ENCODE measurements around the gene FGD1. TPM values are rescaled to one million over a fixed set of nuclear protein-coding genes. Genes with fewer than 3 reads are reported as not detected.

Gene FGD1
- total RNA-seq, 2 donors from 2014 or later = 23.9 to 46.0 TPM

GRCh38 chrX:54430519-54430918 is 65.5 kb downstream of the FGD1 start:
- Histone ChIP-seq H3K9ac (ENCODE audit: extremely low read depth, low read length, poor library complexity, severe bottlenecking) (no peak overlapping the region), H3K27me3 (ENCODE audit: control insufficient read depth, insufficient read depth, low read length, poor library complexity, severe bottlenecking) (no peaks in the 10 kb centered on the region), H3K4me3 (ENCODE audit: low read length) (no peak overlapping the region), H3K36me3 (ENCODE audit: control insufficient read depth, insufficient read depth, low read length) (no peaks in the 10 kb centered on the region), H3K9me3 (ENCODE audit: control insufficient read depth, low read length) (no peaks in the 10 kb centered on the region), H3K27ac (ENCODE audit: low read depth, low read length) (no peak overlapping the region), H3K4me1 (ENCODE audit: control insufficient read depth, insufficient read depth, low read length) (no peaks in the 10 kb centered on the region)
- no peak for DNase-seq
- no peaks in the 10 kb centered on the region for H3K36me3 Mint-ChIP-seq (ENCODE audit: low read depth)
- TF ChIP-seq CTCF (conservative IDR thresholded peaks at IDR 0.05) = no peak
- peaks cover 5% of the 10 kb centered on the region for H3K4me1 Mint-ChIP-seq
- peaks cover 2% of the 10 kb centered on the region for H3K27me3 Mint-ChIP-seq (ENCODE audit: insufficient read depth)
- H3K4me3 Mint-ChIP-seq = no peak overlapping the region
- H3K27ac Mint-ChIP-seq = no peak overlapping the region
- H3K9me3 Mint-ChIP-seq = peaks cover 58% of the 10 kb centered on the region

- Histone ChIP-seq H3K27me3 (ENCODE audit: control insufficient read depth, insufficient read depth, low read length, poor library complexity, severe bottlenecking) (no peaks in the 10 kb centered on the region), H3K27ac (ENCODE audit: low read depth, low read length) (no peak overlapping the region), H3K36me3 (ENCODE audit: control insufficient read depth, insufficient read depth, low read length) (no peaks in the 10 kb centered on the region), H3K9me3 (ENCODE audit: control insufficient read depth, low read length) (no peaks in the 10 kb centered on the region), H3K9ac (ENCODE audit: extremely low read depth, low read length, poor library complexity, severe bottlenecking) (no peak overlapping the region), H3K4me1 (ENCODE audit: control insufficient read depth, insufficient read depth, low read length) (no peaks in the 10 kb centered on the region), H3K4me3 (ENCODE audit: low read length) (no peak overlapping the region)
- TF ChIP-seq CTCF (conservative IDR thresholded peaks at IDR 0.05) = no peak
- DNase-seq = no peak
- H3K27me3 Mint-ChIP-seq (ENCODE audit: insufficient read depth) = peaks cover 2% of the 10 kb centered on the region
- H3K36me3 Mint-ChIP-seq (ENCODE audit: low read depth) = no peaks in the 10 kb centered on the region
- H3K4me3 Mint-ChIP-seq = no peak overlapping the region
- no peak overlapping the region for H3K27ac Mint-ChIP-seq
- WGBS, 2 experiments (ENCODE audit: insufficient coverage in 1 of 2, insufficient read length in 1 of 2) = 92% methylated on average over 2 of the region's 2 CpGs; no CpG with 5 or more reads in 1 of the 2 experiments
- peaks cover 61% of the 10 kb centered on the region for H3K9me3 Mint-ChIP-seq
- peaks cover 5% of the 10 kb centered on the region for H3K4me1 Mint-ChIP-seq
Measured at GRCh38 chrX:54427837-54428424, 68.1 kb downstream of the FGD1 start.

GRCh38 chrX:54423161-54423888 is 72.7 kb downstream of the FGD1 start:
- TF ChIP-seq CTCF (conservative IDR thresholded peaks at IDR 0.05) = peak; percentile 62
- peaks cover 60% of the 10 kb centered on the region for H3K9me3 Mint-ChIP-seq
- H3K4me3 ChIP-seq (ENCODE audit: low read length) = no peak overlapping the region
- peaks cover 2% of the 10 kb centered on the region for H3K27me3 Mint-ChIP-seq (ENCODE audit: insufficient read depth)
- H3K4me1 ChIP-seq (ENCODE audit: control insufficient read depth, insufficient read depth, low read length) = no peaks in the 10 kb centered on the region
- 36 to 100% methylated on average over 1 to 9 of the region's 14 CpGs for WGBS, 2 experiments (ENCODE audit: insufficient coverage in 1 of 2, insufficient read length in 1 of 2)
- no peak overlapping the region for H3K27ac ChIP-seq (ENCODE audit: low read depth, low read length)
- no peaks in the 10 kb centered on the region for H3K9me3 ChIP-seq (ENCODE audit: control insufficient read depth, low read length)
- DNase-seq = peak; percentile 78
- H3K36me3 Mint-ChIP-seq (ENCODE audit: low read depth) = no peaks in the 10 kb centered on the region
- no peaks in the 10 kb centered on the region for H3K36me3 ChIP-seq (ENCODE audit: control insufficient read depth, insufficient read depth, low read length)
- H3K4me1 Mint-ChIP-seq = peaks cover 5% of the 10 kb centered on the region
- H3K27me3 ChIP-seq (ENCODE audit: control insufficient read depth, insufficient read depth, low read length, poor library complexity, severe bottlenecking) = no peaks in the 10 kb centered on the region
- H3K9ac ChIP-seq (ENCODE audit: extremely low read depth, low read length, poor library complexity, severe bottlenecking) = no peak overlapping the region
- no peak overlapping the region for H3K4me3 Mint-ChIP-seq
- no peak overlapping the region for H3K27ac Mint-ChIP-seq
